GM10266 (cell line): ENCODE data around the gene CFAP43.

Experiments used
- DNase-seq: peaks from one replicate; pipeline ENCODE4 v3.0.0; 2012; ENCODE audit errors: extremely low spot score
- TF ChIP-seq, protein P1 (sequence below): IDR thresholded peaks from 2 replicates; pipeline ENCODE4 v1.5.1; 2012; ENCODE audit warnings: mild to moderate bottlenecking, low read depth; ENCODE audit not compliant: control insufficient read depth, insufficient read depth; ENCODE audit errors: missing control alignments

CFAP43 gene

DNA sequence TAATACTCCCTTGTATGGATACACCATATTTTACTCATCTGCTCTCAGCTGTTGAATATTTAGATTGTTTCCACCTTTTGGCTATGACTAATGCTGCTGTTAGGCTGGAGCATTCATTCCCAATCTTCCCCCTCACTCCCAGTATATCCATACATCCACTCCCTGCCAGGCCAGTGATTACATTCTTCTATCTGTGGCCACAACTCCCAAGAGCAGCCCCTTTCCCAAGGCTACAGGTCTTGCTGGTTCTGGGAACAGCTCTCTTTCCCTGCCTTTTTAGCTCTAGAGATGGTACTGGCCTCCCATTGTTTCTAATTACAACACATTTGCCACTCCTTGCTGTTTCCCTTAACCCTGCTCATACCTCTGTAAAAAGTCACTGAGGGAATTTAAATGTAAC lies 82.0 kb downstream of the CFAP43 start:
- TF ChIP-seq, protein P1, sequence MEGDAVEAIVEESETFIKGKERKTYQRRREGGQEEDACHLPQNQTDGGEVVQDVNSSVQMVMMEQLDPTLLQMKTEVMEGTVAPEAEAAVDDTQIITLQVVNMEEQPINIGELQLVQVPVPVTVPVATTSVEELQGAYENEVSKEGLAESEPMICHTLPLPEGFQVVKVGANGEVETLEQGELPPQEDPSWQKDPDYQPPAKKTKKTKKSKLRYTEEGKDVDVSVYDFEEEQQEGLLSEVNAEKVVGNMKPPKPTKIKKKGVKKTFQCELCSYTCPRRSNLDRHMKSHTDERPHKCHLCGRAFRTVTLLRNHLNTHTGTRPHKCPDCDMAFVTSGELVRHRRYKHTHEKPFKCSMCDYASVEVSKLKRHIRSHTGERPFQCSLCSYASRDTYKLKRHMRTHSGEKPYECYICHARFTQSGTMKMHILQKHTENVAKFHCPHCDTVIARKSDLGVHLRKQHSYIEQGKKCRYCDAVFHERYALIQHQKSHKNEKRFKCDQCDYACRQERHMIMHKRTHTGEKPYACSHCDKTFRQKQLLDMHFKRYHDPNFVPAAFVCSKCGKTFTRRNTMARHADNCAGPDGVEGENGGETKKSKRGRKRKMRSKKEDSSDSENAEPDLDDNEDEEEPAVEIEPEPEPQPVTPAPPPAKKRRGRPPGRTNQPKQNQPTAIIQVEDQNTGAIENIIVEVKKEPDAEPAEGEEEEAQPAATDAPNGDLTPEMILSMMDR, result no peak
- no peak for DNase-seq

DNA sequence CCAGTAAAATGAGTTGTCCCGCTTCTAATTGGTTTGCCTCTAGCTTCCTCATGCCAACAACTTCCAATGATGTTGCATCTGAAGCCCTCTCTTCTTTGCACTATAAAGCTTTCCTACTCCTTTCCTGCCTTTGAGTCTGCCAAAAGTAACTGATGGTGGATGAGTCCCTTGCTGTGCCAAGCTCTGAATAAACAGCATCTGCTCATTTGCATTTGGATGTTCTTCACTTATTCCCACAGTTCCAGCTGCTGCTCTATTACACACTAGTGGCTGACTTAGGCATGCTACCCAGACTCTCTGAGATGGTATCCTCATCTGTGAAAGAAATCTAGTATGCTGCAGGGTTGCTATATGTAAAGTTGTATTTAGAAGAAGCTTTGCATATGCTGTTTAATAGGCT lies 85.3 kb downstream of the CFAP43 start:
- DNase-seq, result no peak
- TF ChIP-seq, protein P1, result no peak

- TF ChIP-seq, protein P1, result no peak
These were observed 87.2 kb downstream of the CFAP43 start for GRCh38 chr10:104144931-104145330.

DNA sequence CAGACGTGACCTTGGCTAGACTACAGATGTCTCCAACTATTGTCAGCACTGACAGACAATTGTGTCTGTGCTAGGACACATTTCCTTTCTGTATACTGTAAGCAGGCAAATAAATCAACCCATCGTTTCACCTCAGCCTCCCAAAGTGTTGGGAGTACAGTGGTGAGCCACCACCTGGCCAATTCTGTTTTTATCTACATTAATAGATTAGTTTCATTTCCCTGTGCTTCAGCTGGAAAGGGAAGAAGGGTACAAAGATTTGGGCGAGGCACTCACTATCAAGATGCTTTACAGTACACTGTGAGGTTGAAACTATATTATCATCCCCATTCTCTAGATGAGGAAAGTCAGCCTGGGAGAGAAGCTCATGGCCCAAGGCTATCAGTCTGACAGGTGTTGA lies 88.3 kb downstream of the CFAP43 start:
- TF ChIP-seq, protein P1, result no peak
- DNase-seq, result no peak

More at GRCh38 chr10:104144931-104145330, 87.2 kb downstream of the CFAP43 start:
- no peak for DNase-seq

GRCh38 chr10:104142081-104142480 lies 90.1 kb downstream of the CFAP43 start:
- no peak for DNase-seq
- TF ChIP-seq, protein P1, result no peak

- no peak for DNase-seq
- TF ChIP-seq, protein P1, result peak; percentile 31
These were observed 92.9 kb downstream of the CFAP43 start for GRCh38 chr10:104139221-104139620.

DNA sequence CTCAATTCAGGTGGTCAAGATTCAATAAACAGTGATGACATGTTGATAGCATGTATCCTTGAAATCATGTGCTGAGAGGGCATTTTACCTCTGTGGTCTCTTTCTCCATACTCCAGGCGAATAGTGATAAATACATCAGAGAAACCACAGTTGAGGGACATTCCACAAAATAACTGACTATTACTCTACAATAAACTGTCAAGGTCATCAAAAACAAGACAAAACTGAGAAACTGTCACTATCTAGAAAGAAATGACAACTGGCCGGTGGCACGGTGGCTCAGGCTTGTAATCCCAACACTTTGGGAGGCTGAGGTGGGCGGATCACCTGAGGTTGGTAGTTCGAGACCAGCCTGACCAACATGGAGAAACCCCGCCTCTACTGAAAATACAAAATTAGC lies 94.0 kb downstream of the CFAP43 start:
- DNase-seq, result no peak
- TF ChIP-seq, protein P1, result no peak
